GM12801 (cell line): ENCODE data around the gene LYAR.

Experiments used
- CTCF ChIP-seq: IDR thresholded peaks from one replicate; pipeline ENCODE4 v1.5.1; 2011; ENCODE audit warnings: control low read depth; ENCODE audit not compliant: insufficient read length; ENCODE audit errors: extremely low read depth

Gene LYAR

GRCh38 chr4:4330794-4331193 lies 40.8 kb upstream of the LYAR start:
- TF ChIP-seq CTCF: no peak

GRCh38 chr4:4329496-4329895 lies 39.5 kb upstream of the LYAR start:
- no peak for TF ChIP-seq CTCF

DNA sequence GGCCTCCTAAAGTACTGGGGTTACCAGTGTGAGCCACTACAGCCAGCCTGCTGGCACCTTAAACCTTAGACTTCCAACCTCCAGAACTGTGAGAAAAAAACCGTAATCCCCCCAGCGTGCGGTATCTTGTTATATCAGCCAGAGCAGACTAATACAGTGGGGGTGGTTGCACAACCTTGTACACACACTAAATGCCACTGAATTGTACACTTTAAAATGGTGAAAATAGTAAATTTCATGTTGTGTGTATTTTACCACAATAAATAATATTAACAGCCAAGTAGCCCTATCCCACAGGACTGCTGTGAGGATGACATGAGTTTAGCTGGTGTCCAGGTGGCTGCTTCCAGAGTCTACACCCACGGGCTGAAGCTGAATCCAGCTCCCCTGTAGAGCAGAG lies 38.9 kb upstream of the LYAR start:
- TF ChIP-seq CTCF: no peak

DNA sequence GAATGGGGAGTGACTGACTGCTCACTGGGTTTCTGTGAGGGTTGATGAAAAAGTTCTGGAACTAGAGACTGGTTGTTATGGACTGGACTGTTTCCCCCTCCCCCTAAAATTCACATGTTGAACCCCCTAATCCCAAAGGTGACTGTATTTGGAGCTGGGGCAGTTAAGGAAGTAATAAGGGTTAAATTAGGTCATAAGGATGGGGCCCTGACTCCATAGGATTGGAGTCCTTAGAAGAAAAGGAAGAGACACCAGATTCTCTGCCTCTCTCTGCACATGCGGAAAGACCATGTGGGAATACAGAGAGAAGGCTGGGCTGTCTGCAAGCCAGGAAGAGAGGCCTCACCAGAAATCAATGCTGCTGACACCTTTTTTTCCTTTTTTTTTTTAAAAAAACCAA lies 38.3 kb upstream of the LYAR start:
- TF ChIP-seq CTCF: no peak

DNA sequence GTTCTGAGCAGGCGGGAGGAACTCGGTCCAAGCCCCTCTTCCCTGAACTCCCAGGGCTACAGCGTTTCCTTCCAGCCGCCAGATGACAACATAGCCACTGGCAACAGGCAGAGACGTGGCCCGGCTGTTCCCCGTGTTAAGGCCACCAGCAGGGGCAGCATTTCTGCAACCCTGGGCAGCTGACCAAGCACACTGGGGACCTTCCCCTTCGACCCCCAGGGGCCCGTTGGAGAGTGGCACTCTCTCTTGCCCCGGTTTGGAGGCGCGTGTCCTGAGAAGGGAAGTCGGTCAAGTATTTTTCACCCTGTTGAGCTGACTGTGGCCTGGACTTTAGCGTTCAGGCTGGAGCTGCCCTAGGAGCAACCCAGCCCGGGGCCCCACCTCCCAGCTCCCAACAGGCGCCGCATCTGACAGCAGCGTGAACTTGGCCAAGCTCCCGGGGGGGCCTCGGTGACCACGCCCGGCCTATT lies 37.7 kb upstream of the LYAR start:
- TF ChIP-seq CTCF: no peak

DNA sequence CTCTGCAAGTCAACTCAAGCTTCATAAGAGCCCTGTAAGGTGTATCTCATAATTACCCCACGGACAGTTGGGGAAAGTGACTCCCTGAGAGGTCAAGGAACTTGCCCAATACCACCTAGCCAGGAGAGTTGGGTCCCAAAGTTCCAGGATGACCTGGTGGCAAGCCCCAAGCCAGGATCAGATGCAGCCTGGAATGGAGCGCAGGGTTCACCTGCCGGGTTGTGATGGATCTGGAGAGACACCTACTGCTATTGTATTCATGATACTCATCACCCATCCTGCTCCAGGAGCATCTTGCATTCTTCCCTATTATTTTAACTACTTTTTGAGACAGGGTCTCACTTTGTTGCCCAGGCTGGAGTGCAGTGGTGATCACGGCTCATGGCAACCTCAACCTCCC lies 36.2 kb upstream of the LYAR start:
- no peak for TF ChIP-seq CTCF

GRCh38 chr4:4325321-4325720 lies 35.4 kb upstream of the LYAR start:
- TF ChIP-seq CTCF: no peak

GRCh38 chr4:4323705-4324534 lies 34.0 kb upstream of the LYAR start:
- TF ChIP-seq CTCF: no peak
